GM13976 (cell line): ENCODE results near the gene CFAP70.

Experiments
- DNase-seq: peaks from one replicate; pipeline ENCODE4 v3.0.0; 2012; ENCODE audit warnings: low spot score
- CTCF ChIP-seq: IDR thresholded peaks from 2 replicates; pipeline ENCODE4 v1.5.1; 2012; ENCODE audit warnings: borderline replicate concordance, mild to moderate bottlenecking; ENCODE audit not compliant: insufficient read depth; ENCODE audit errors: extremely low read depth, missing control alignments, control extremely low read depth
- in situ Hi-C: fragments of 300-500 bp; cut with MboI; formaldehyde crosslinking; loops from one replicate; pipeline ENCODE4 v1.12.0; 2022; ENCODE audit warnings: low sequenced_read_pairs, mixed read lengths, inconsistent platforms; ENCODE audit not compliant: unreplicated experiment

The CFAP70 gene

GRCh38 chr10:73234695-73235094 is 124.0 kb downstream of the CFAP70 start:
- DNase-seq = no peak
- TF ChIP-seq CTCF = no peak
- in situ Hi-C loops = no loop called here

GRCh38 chr10:73233883-73234282 is 124.8 kb downstream of the CFAP70 start:
- in situ Hi-C loops = no loop called here
- TF ChIP-seq CTCF = no peak
- no peak for DNase-seq

GRCh38 chr10:73232887-73233286 is 125.8 kb downstream of the CFAP70 start:
- in situ Hi-C loops = no loop called here
- no peak for DNase-seq
- TF ChIP-seq CTCF = no peak

GRCh38 chr10:73229567-73229966 is 129.1 kb downstream of the CFAP70 start:
- TF ChIP-seq CTCF = no peak
- in situ Hi-C loops = no loop called here
- DNase-seq = no peak

GRCh38 chr10:73228247-73228646 is 130.4 kb downstream of the CFAP70 start:
- TF ChIP-seq CTCF = no peak
- in situ Hi-C loops = no loop called here
- DNase-seq = no peak

GRCh38 chr10:73226663-73227062 is 132.0 kb downstream of the CFAP70 start:
- in situ Hi-C loops = no loop called here
- no peak for DNase-seq
- TF ChIP-seq CTCF = no peak

GRCh38 chr10:73225518-73225917 is 133.1 kb downstream of the CFAP70 start:
- DNase-seq = no peak
- in situ Hi-C loops = no loop called here

More at GRCh38 chr10:73225518-73225917, 133.1 kb downstream of the CFAP70 start:
- TF ChIP-seq CTCF = no peak
